GM13976 (cell line): ENCODE data around the gene OLFM4.
"Not testable (repeated sequence)": the region's sequence is repeated elsewhere in the genome, so short reads cannot be mapped to it uniquely, and the experiment has no call there.

Experiments used
- DNase-seq: peaks from one replicate; pipeline ENCODE4 v3.0.0; 2012; ENCODE audit warnings: low spot score
- in situ Hi-C: fragments of 300-500 bp; cut with MboI; formaldehyde crosslinking; loops from one replicate; pipeline ENCODE4 v1.12.0; 2022; ENCODE audit warnings: low sequenced_read_pairs, mixed read lengths, inconsistent platforms; ENCODE audit not compliant: unreplicated experiment
- TF ChIP-seq, protein P1 (sequence below): IDR thresholded peaks from 2 replicates; pipeline ENCODE4 v1.5.1; 2012; ENCODE audit warnings: borderline replicate concordance, mild to moderate bottlenecking; ENCODE audit not compliant: insufficient read depth; ENCODE audit errors: extremely low read depth, missing control alignments, control extremely low read depth

OLFM4 gene

DNA sequence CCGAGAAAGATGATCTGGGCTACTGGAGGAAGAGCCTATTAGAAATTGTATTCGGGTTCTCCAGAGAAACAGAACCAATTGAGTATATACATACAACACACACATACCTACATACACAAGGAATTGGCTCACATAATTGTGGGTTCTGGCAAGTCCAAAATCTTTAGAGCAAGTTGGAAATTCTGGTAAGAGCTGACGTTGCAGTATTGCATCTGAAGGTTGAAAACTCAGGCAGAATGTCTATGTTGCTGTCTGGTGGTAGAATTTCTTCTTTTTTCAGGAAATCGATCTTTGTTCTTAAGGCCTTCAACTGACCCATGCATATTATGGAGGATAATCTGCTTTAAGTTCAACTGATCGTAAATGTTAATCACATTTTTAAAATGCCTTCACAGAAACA lies 15.5 kb upstream of the OLFM4 start:
- DNase-seq, result no peak
- in situ Hi-C loops, result no loop called here
- TF ChIP-seq, protein P1, sequence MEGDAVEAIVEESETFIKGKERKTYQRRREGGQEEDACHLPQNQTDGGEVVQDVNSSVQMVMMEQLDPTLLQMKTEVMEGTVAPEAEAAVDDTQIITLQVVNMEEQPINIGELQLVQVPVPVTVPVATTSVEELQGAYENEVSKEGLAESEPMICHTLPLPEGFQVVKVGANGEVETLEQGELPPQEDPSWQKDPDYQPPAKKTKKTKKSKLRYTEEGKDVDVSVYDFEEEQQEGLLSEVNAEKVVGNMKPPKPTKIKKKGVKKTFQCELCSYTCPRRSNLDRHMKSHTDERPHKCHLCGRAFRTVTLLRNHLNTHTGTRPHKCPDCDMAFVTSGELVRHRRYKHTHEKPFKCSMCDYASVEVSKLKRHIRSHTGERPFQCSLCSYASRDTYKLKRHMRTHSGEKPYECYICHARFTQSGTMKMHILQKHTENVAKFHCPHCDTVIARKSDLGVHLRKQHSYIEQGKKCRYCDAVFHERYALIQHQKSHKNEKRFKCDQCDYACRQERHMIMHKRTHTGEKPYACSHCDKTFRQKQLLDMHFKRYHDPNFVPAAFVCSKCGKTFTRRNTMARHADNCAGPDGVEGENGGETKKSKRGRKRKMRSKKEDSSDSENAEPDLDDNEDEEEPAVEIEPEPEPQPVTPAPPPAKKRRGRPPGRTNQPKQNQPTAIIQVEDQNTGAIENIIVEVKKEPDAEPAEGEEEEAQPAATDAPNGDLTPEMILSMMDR, result no peak

- in situ Hi-C loops, DNase-seq: not testable (repeated sequence)
Observed at GRCh38 chr13:53014018-53014417, 14.6 kb upstream of the OLFM4 start.

DNA sequence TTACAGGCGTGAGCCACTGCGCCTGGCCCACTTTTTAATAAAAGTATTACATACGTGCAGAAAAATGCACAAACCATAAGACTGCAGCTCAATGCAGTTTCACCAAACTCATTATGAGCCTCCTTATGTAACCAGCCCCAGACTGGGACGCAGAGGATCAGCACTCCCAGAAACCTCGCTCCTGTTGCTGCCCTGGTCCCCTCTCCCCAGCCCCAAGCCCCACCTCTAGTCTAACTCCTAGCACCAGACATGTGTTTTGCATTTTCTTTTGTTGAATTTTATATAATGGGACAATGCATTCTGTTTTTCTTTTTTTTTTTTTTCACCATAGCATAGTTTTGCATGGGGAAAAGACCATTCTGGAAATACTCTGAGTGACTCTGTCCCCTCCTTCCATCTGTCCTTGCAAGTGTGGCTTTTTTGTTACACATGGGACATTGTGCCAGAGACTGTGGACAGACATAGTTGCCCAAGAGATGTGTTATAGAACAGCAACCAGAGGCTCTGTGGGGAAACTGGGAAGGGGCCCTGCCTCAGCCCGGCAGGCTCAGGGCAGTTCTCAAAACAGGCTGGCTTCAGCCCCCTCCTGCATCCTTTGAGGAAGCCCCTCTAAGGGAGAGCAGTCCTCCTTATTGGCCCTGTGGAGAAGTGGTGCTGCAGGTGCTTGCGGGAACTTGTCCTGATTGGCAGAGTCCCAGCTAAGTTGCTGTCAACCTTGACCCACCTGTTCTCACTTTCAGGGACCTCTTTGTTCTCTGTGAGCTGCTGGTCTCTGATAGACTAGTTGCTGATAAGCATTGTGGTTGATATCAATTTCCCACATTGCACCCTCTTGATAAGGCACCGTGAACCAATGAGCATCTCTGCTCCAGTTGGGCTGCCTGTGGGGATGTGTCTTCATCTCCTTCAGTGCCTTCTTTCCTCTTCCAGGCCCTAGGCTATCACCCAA lies 13.8 kb upstream of the OLFM4 start:
- in situ Hi-C loops, result no loop called here
- TF ChIP-seq, protein P1, result no peak
- DNase-seq, result no peak

GRCh38 chr13:53015971-53016370 lies 12.6 kb upstream of the OLFM4 start:
- no peak for DNase-seq
- in situ Hi-C loops, result no loop called here
- TF ChIP-seq, protein P1, result no peak

- in situ Hi-C loops, result no loop called here
- DNase-seq, result no peak
- TF ChIP-seq, protein P1, result no peak
Observed at GRCh38 chr13:53017433-53017970, 11.1 kb upstream of the OLFM4 start.

DNA sequence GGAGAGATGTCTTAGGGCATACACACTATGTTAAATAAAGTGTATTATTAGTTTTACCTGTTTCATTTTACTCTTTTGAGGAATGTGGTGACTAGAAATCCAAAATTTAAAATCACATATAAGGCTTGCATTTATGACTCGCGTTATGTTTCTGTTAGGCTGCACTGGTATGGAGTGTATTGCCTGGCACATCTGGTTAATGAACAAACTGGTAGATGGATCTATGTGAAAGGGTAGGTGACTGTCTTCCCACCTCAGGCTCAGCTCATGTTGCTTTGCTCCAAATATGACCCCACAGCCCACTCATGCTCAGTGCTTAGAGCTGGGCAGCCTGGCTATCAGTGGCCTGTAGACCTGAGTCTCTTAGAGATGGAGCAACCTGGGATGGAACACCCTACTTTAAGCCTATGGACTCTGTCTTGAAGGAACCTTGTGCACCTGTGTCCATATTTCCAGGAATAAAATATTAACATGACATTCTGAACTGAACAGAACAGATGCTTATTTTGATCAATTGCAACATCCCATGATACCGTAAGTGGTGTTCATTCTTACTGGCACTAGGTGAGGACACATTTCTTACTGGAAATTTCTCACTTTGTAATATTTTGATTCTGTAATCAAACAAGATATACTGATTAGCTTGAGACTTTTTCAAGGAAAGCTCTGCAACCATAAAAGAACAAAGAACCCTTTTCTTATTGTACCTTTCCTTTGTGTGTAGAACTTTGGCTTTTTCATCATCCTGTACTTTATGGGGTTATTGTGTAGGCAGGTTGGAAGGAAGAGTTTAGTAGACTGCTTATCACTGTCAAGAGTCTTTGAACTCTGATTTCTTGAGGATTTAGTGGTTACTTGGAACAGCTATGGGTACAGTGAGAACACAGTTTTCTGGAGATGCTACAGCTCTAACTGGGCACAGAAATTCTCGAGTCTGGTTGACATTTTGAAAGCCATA lies 9.6 kb upstream of the OLFM4 start:
- TF ChIP-seq, protein P1, result no peak
- no peak for DNase-seq
- in situ Hi-C loops, result no loop called here
